ENCODE measurements around the gene EGLN3. TPM values are rescaled to one million over a fixed set of nuclear protein-coding genes. Genes with fewer than 3 reads are reported as not detected.

Gene EGLN3
- polyA plus RNA-seq, 2 of the 4 experiments (the other 2 are of a cell fraction): 3.5 to 15.4 TPM

- Histone ChIP-seq H3K9me3 (no peaks in the 10 kb centered on the region), H3K4me1 (no peaks in the 10 kb centered on the region), H3K4me3 (no peak overlapping the region), H3K27ac (no peak overlapping the region), H3K4me2 (no peak overlapping the region)
- no peak for ATAC-seq
- WGBS (ENCODE audit: missing lambda C conversion rate): 86% methylated on average over 3 of the region's 3 CpGs
- DNase-seq (ENCODE audit: low read depth in 1 of 2, low spot score in 1 of 2): no peak
- no peak for FAIRE-seq
- ChIA-PET CTCF (no interaction called here), POLR2A (no interaction called here)
- TF ChIP-seq TP53 (CRISPR knock-in tag; IDR thresholded peaks at IDR 0.05) (no peak), CHD2 (IDR thresholded peaks at IDR 0.05; ENCODE audit: low read length, partially characterized antibody) (no peak), RAD21 (conservative IDR thresholded peaks at IDR 0.05 in 1 of 2, IDR thresholded peaks at IDR 0.05 in 1 of 2) (no peak), SREBF2 (IDR thresholded peaks at IDR 0.05) (no peak), EHMT2 (IDR thresholded peaks at IDR 0.05; ENCODE audit: low read depth) (no peak), FOSB (CRISPR knock-in tag; IDR thresholded peaks at IDR 0.05) (no peak), KDM5A (IDR thresholded peaks at IDR 0.05) (no peak), JUNB (IDR thresholded peaks at IDR 0.05) (no peak), ZFP36 (IDR thresholded peaks at IDR 0.05; ENCODE audit: borderline replicate concordance, partially characterized antibody) (no peak), FOXS1 (CRISPR knock-in tag; IDR thresholded peaks at IDR 0.05) (no peak), NFE2L2 (conservative IDR thresholded peaks at IDR 0.05; ENCODE audit: low read length) (no peak), ZNF302 (CRISPR knock-in tag; IDR thresholded peaks at IDR 0.05) (no peak), TFCP2L1 (CRISPR knock-in tag; IDR thresholded peaks at IDR 0.05) (no peak), GATA3 (IDR thresholded peaks at IDR 0.05; ENCODE audit: borderline replicate concordance) (no peak), BHLHE40 (IDR thresholded peaks at IDR 0.05; ENCODE audit: low read depth, low read length) (no peak)
- TF ChIP-seq, protein P1, sequence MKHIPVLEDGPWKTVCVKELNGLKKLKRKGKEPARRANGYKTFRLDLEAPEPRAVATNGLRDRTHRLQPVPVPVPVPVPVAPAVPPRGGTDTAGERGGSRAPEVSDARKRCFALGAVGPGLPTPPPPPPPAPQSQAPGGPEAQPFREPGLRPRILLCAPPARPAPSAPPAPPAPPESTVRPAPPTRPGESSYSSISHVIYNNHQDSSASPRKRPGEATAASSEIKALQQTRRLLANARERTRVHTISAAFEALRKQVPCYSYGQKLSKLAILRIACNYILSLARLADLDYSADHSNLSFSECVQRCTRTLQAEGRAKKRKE (CRISPR knock-in tag; IDR thresholded peaks at IDR 0.05; ENCODE audit: low read depth): no peak
- TF ChIP-seq, protein P2, sequence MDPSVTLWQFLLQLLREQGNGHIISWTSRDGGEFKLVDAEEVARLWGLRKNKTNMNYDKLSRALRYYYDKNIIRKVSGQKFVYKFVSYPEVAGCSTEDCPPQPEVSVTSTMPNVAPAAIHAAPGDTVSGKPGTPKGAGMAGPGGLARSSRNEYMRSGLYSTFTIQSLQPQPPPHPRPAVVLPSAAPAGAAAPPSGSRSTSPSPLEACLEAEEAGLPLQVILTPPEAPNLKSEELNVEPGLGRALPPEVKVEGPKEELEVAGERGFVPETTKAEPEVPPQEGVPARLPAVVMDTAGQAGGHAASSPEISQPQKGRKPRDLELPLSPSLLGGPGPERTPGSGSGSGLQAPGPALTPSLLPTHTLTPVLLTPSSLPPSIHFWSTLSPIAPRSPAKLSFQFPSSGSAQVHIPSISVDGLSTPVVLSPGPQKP (IDR thresholded peaks at IDR 0.05; ENCODE audit: low read depth, low read length): no peak
- TF ChIP-seq, protein P3, sequence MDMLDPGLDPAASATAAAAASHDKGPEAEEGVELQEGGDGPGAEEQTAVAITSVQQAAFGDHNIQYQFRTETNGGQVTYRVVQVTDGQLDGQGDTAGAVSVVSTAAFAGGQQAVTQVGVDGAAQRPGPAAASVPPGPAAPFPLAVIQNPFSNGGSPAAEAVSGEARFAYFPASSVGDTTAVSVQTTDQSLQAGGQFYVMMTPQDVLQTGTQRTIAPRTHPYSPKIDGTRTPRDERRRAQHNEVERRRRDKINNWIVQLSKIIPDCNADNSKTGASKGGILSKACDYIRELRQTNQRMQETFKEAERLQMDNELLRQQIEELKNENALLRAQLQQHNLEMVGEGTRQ (IDR thresholded peaks at IDR 0.05): no peak
- TF ChIP-seq, protein P4, sequence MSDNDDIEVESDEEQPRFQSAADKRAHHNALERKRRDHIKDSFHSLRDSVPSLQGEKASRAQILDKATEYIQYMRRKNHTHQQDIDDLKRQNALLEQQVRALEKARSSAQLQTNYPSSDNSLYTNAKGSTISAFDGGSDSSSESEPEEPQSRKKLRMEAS (IDR thresholded peaks at IDR 0.05): no peak
These were observed 26.2 kb downstream of the EGLN3 start for GRCh38 chr14:33924566-33925100.

- no peak for DNase-seq (ENCODE audit: low read depth in 1 of 2, low spot score in 1 of 2)
- TF ChIP-seq POLR2A (IDR thresholded peaks at IDR 0.05; ENCODE audit: low read length): no peak
- no peak for TF ChIP-seq NR3C1 (IDR thresholded peaks at IDR 0.05)
- no peak for TF ChIP-seq E2F6 (IDR thresholded peaks at IDR 0.05; ENCODE audit: borderline replicate concordance, low read depth)
- no peak for TF ChIP-seq PHF8 (IDR thresholded peaks at IDR 0.05; ENCODE audit: borderline replicate concordance, low read depth)
- no peak for TF ChIP-seq FOSB (CRISPR knock-in tag; IDR thresholded peaks at IDR 0.05)
- TF ChIP-seq HEYL (CRISPR knock-in tag; IDR thresholded peaks at IDR 0.05): no peak
- no peak for TF ChIP-seq CBX8 (IDR thresholded peaks at IDR 0.05)
- TF ChIP-seq ZFP36 (IDR thresholded peaks at IDR 0.05; ENCODE audit: borderline replicate concordance, partially characterized antibody): no peak
- no peak for TF ChIP-seq MYC (IDR thresholded peaks at IDR 0.05; ENCODE audit: borderline replicate concordance, low read length)
- TF ChIP-seq RFX5 (IDR thresholded peaks at IDR 0.05): no peak
- no peak for TF ChIP-seq TFCP2L1 (CRISPR knock-in tag; IDR thresholded peaks at IDR 0.05)
- TF ChIP-seq ESRRA (IDR thresholded peaks at IDR 0.05; ENCODE audit: borderline replicate concordance, low read length): no peak
- no peak for TF ChIP-seq CHD2 (IDR thresholded peaks at IDR 0.05; ENCODE audit: low read length, partially characterized antibody)
- no peak for TF ChIP-seq REST (IDR thresholded peaks at IDR 0.05)
- no peak for TF ChIP-seq RAD21 (conservative IDR thresholded peaks at IDR 0.05 in 1 of 2, IDR thresholded peaks at IDR 0.05 in 1 of 2)
- TF ChIP-seq, protein P3 (IDR thresholded peaks at IDR 0.05): no peak
These were observed 28.7 kb downstream of the EGLN3 start for GRCh38 chr14:33922125-33922524.

More at GRCh38 chr14:33922125-33922524, 28.7 kb downstream of the EGLN3 start:
- no peak overlapping the region for H3K27ac ChIP-seq
- no peaks in the 10 kb centered on the region for H3K9me3 ChIP-seq
- H3K4me2 ChIP-seq: no peak overlapping the region
- ChIA-PET CTCF (interaction anchor here (0.7 kb wide), 1 partner anchor 129 kb away, joined by 3 read pairs; no protein-coding TSS in a partner anchor), POLR2A (no interaction called here)
- FAIRE-seq (no peak), ATAC-seq (no peak)
- peaks cover 6% of the 10 kb centered on the region for H3K4me1 ChIP-seq
- no peak overlapping the region for H3K4me3 ChIP-seq
- 81% methylated on average over 4 of the region's 4 CpGs for WGBS (ENCODE audit: missing lambda C conversion rate)

Measured in A549 (cell line).